ENCODE results near the gene BANK1. TPM values are rescaled to one million over a fixed set of nuclear protein-coding genes. Genes with fewer than 3 reads are reported as not detected.

The BANK1 gene
- total RNA-seq, 2 experiments from 2014 or later, result 0.20 to 0.22 TPM

GRCh38 chr4:101956068-101956825 lies 165.7 kb downstream of the BANK1 start:
- Mint-ChIP-seq H3K4me1 (ENCODE audit: low read depth) (no peaks in the 10 kb centered on the region), H3K4me3 (no peak overlapping the region), H3K9me3 (no peaks in the 10 kb centered on the region), H3K27ac (no peak overlapping the region), H3K27me3 (no peaks in the 10 kb centered on the region), H3K36me3 (ENCODE audit: low read depth) (no peaks in the 10 kb centered on the region)
- POLR2A ChIA-PET, result no interaction called here
- TF ChIP-seq CTCF (IDR thresholded peaks at IDR 0.05), result no peak
- H3K4me1 ChIP-seq (ENCODE audit: insufficient read depth, low read length), result no peaks in the 10 kb centered on the region
- no peak overlapping the region for H3K4me3 ChIP-seq (ENCODE audit: low read length)
- intact Hi-C loops (cut with DNase I, micrococcal nuclease), result no loop called here
- CTCF ChIA-PET, result no interaction called here
- no peaks in the 10 kb centered on the region for H3K9me3 ChIP-seq (ENCODE audit: control insufficient read depth in 1 of 2, insufficient read depth in 1 of 2, low read length in 2 of 2)
- no peaks in the 10 kb centered on the region for H3K27me3 ChIP-seq (ENCODE audit: control insufficient read depth in 1 of 2, insufficient read depth in 2 of 2, low read length in 2 of 2)
- no peak for DNase-seq
- H3K27ac ChIP-seq (ENCODE audit: low read depth in 1 of 2, low read length in 2 of 2), result no peak overlapping the region
- H3K36me3 ChIP-seq (ENCODE audit: insufficient read depth, low read length), result no peaks in the 10 kb centered on the region
- ATAC-seq (ENCODE audit: poor library complexity), result no peak

- intact Hi-C loops (cut with DNase I, micrococcal nuclease), result no loop called here
- no peak overlapping the region for H3K4me3 ChIP-seq (ENCODE audit: low read length)
- no peaks in the 10 kb centered on the region for H3K4me1 ChIP-seq (ENCODE audit: insufficient read depth, low read length)
- no peak overlapping the region for H3K4me3 Mint-ChIP-seq
- H3K36me3 ChIP-seq (ENCODE audit: insufficient read depth, low read length), result no peaks in the 10 kb centered on the region
- no peak for DNase-seq
- no peaks in the 10 kb centered on the region for H3K4me1 Mint-ChIP-seq (ENCODE audit: low read depth)
- no peaks in the 10 kb centered on the region for H3K9me3 Mint-ChIP-seq
- H3K27ac Mint-ChIP-seq, result no peak overlapping the region
- H3K36me3 Mint-ChIP-seq (ENCODE audit: low read depth), result no peaks in the 10 kb centered on the region
- no peak overlapping the region for H3K27ac ChIP-seq (ENCODE audit: low read depth in 1 of 2, low read length in 2 of 2)
- H3K27me3 ChIP-seq (ENCODE audit: control insufficient read depth in 1 of 2, insufficient read depth in 2 of 2, low read length in 2 of 2), result no peaks in the 10 kb centered on the region
- CTCF ChIA-PET, result no interaction called here
- POLR2A ChIA-PET, result no interaction called here
- ATAC-seq (ENCODE audit: poor library complexity), result no peak
- no peaks in the 10 kb centered on the region for H3K9me3 ChIP-seq (ENCODE audit: control insufficient read depth in 1 of 2, insufficient read depth in 1 of 2, low read length in 2 of 2)
- TF ChIP-seq CTCF (IDR thresholded peaks at IDR 0.05), result no peak
- no peaks in the 10 kb centered on the region for H3K27me3 Mint-ChIP-seq
These were observed 168.0 kb downstream of the BANK1 start for GRCh38 chr4:101958547-101958946.

- H3K27ac Mint-ChIP-seq, result no peak overlapping the region
- POLR2A ChIA-PET, result no interaction called here
- intact Hi-C loops (cut with DNase I, micrococcal nuclease), result no loop called here
- CTCF ChIA-PET, result no interaction called here
- no peaks in the 10 kb centered on the region for H3K27me3 Mint-ChIP-seq
- Histone ChIP-seq H3K9me3 (ENCODE audit: control insufficient read depth in 1 of 2, insufficient read depth in 1 of 2, low read length in 2 of 2) (no peaks in the 10 kb centered on the region), H3K27me3 (ENCODE audit: control insufficient read depth in 1 of 2, insufficient read depth in 2 of 2, low read length in 2 of 2) (no peaks in the 10 kb centered on the region), H3K36me3 (ENCODE audit: insufficient read depth, low read length) (no peaks in the 10 kb centered on the region), H3K4me3 (ENCODE audit: low read length) (no peak overlapping the region), H3K27ac (ENCODE audit: low read depth in 1 of 2, low read length in 2 of 2) (no peak overlapping the region), H3K4me1 (ENCODE audit: insufficient read depth, low read length) (no peaks in the 10 kb centered on the region)
- H3K4me1 Mint-ChIP-seq (ENCODE audit: low read depth), result no peaks in the 10 kb centered on the region
- no peaks in the 10 kb centered on the region for H3K36me3 Mint-ChIP-seq (ENCODE audit: low read depth)
- H3K4me3 Mint-ChIP-seq, result no peak overlapping the region
- ATAC-seq (ENCODE audit: poor library complexity) (no peak), DNase-seq (no peak)
- TF ChIP-seq CTCF (IDR thresholded peaks at IDR 0.05), result no peak
- no peaks in the 10 kb centered on the region for H3K9me3 Mint-ChIP-seq
These were observed 169.9 kb downstream of the BANK1 start for GRCh38 chr4:101960431-101960830.

All from CD4-positive, alpha-beta T cell (primary cell).